Common myeloid progenitor, CD34-positive (primary cell): Measurements from ENCODE around the gene KRTAP12-3.

ENCODE experiments used
- CTCF ChIA-PET: fragments of 350-600 bp; sonication (Branson Sonifier 250); formaldehyde crosslinking; loops from one replicate; lab custom pipeline; 2021; ENCODE audit warnings: antibody characterized with exemption; lab: Charles Lee
- POLR2A ChIA-PET: fragments of 350-600 bp; sonication (Branson Sonifier 250); formaldehyde crosslinking; loops from one replicate; lab custom pipeline; 2021; ENCODE audit warnings: antibody characterized with exemption; lab: Charles Lee
- DNase-seq, 3 donors: peaks; one replicate each; pipeline versions ENCODE4 v3.0.0 to v3.0.0-alpha.2; 2013
- H3K27ac ChIP-seq, 2 experiments: 1 replicate in 1 of 2; 2 replicates in 1 of 2; pipeline ENCODE4 v1.7.0; 2013; ENCODE audit warnings: inconsistent platforms in 2 of 2, low read length in 2 of 2, mild to moderate bottlenecking in 2 of 2, low read depth in 1 of 2, moderate library complexity in 1 of 2; ENCODE audit not compliant: severe bottlenecking in 2 of 2, insufficient read depth in 1 of 2, poor library complexity in 1 of 2
- H3K27me3 ChIP-seq, 5 experiments: replicated peaks in 2 of 5; 1 replicate in 3 of 5; 2 replicates in 2 of 5; pipeline versions ENCODE4 v1.6.1 to v1.7.0; 2013; ENCODE audit warnings: low read length in 4 of 5, mild to moderate bottlenecking in 2 of 5, moderate library complexity in 2 of 5, inconsistent platforms in 1 of 5; ENCODE audit not compliant: insufficient read depth in 5 of 5, control insufficient read depth in 4 of 5
- H3K36me3 ChIP-seq, 4 experiments: 1 replicate in 2 of 4; 2 replicates in 2 of 4; pipeline versions ENCODE4 v1.6.1 to v1.7.0; 2013; ENCODE audit warnings: low read length in 3 of 4, control low read depth in 1 of 4, mild to moderate bottlenecking in 1 of 4; ENCODE audit not compliant: control insufficient read depth in 4 of 4, insufficient read depth in 4 of 4
- H3K4me1 ChIP-seq, 4 experiments: 1 replicate in 3 of 4; 2 replicates in 1 of 4; pipeline versions ENCODE4 v1.6.1 to v1.7.1; 2013; ENCODE audit warnings: low read length in 3 of 4, mild to moderate bottlenecking in 3 of 4, control low read depth in 1 of 4, inconsistent platforms in 1 of 4, moderate library complexity in 1 of 4; ENCODE audit not compliant: control insufficient read depth in 4 of 4, insufficient read depth in 4 of 4; ENCODE audit errors: control extremely low read depth in 1 of 4
- H3K4me3 ChIP-seq, 7 experiments: 1 replicate in 4 of 7; 2 replicates in 3 of 7; pipeline versions ENCODE4 v1.5.1 to v1.7.0; 2013; ENCODE audit warnings: mild to moderate bottlenecking in 7 of 7, low read length in 6 of 7, moderate library complexity in 6 of 7, inconsistent platforms in 2 of 7, low read depth in 2 of 7, control low read depth in 1 of 7; ENCODE audit not compliant: insufficient read depth in 4 of 7, control insufficient read depth in 1 of 7; ENCODE audit errors: extremely low read depth in 1 of 7
- H3K9me3 ChIP-seq, 5 experiments: 1 replicate in 4 of 5; 2 replicates in 1 of 5; pipeline versions ENCODE4 v1.6.1 to v1.7.1; 2013; ENCODE audit warnings: low read length in 4 of 5, mild to moderate bottlenecking in 2 of 5, inconsistent platforms in 1 of 5, low read depth in 1 of 5, moderate library complexity in 1 of 5; ENCODE audit not compliant: control insufficient read depth in 4 of 5, insufficient read depth in 2 of 5; ENCODE audit errors: control extremely low read depth in 1 of 5
- WGBS: methylation state at CpG from one replicate; pipeline ENCODE4 v1.1.5; 2013; ENCODE audit not compliant: insufficient coverage; 5-methylcytosine and 5-hydroxymethylcytosine counted together

The KRTAP12-3 gene

DNA sequence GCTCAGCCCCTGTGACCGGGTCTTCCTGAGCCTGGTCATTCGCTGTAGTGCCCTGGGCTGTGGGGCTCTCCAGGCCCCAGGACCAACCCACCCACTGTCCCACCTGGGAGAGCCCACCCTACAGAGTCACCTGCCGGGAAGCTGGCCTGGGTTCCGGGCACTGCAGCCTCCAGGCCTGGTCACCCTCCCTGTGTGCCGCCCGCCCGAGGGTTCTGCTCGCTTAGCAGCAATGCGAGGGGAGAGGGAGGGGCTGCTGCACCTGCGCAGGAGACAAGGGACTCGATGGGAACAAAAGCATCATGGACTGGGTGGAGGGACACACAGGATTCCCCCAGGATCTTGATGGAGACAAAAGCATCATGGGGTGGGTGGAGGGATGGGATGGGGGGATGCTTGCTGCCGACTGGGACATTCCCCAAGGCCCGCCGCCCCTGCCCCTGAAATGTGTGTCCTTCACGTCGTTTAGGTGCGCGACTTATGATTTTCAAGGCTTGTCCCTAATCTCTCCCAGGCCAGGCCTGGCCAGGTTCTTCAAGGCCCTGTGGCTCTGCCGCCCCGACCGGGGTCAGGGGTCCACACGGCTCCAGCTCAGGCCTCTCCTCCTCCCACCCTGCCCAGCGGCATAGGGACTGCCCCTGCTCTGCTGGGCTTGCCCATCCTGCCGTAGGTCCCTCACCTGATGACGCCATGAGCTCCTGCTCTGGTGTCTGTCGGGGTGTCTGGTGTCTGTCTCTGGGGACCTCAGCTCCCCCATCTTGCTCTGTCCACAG is 44.2 kb upstream of the KRTAP12-3 start:
- Histone ChIP-seq H3K27ac (no peak overlapping the region), H3K9me3 (peaks cover 0 to 18% (median 6%) of the 10 kb centered on the region in 5 experiments), H3K27me3 (no peaks in the 10 kb centered on the region), H3K4me3 (no peak overlapping the region), H3K36me3 (no peaks in the 10 kb centered on the region), H3K4me1 (no peaks in the 10 kb centered on the region)
- ChIA-PET CTCF (no interaction called here), POLR2A (no interaction called here)
- DNase-seq, result no peak
- WGBS, result 97% methylated on average over 20 of the region's 26 CpGs

DNA sequence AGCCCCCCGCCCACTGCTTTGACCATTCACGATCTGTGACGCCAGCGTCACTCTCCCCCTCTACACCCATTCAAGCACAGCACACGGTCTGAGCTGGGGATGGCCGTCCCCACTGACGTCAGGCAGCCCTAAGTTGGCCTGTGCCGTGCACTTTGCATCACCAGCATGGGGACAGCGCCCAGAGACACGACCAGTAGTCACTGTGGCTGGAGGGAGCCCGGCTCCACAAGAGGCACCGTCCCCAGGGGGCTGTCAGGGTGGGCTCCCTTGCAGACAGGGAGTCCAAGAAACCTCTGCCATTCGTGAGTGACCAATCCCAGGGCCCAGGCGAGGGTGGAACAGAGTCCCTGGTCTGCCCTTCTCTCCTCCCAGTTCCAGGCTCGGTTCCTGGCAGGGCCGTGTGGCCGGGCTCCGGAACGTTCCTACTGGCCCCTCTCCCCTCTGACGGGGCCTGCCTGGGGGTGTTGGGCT is 43.5 kb upstream of the KRTAP12-3 start:
- Histone ChIP-seq H3K27me3 (no peaks in the 10 kb centered on the region), H3K36me3 (no peaks in the 10 kb centered on the region), H3K27ac (no peak overlapping the region), H3K4me1 (no peaks in the 10 kb centered on the region), H3K9me3 (peaks cover 0 to 20% (median 6%) of the 10 kb centered on the region in 5 experiments), H3K4me3 (no peak overlapping the region)
- CTCF ChIA-PET, result no interaction called here
- no peak for DNase-seq
- 93% methylated on average over 17 of the region's 20 CpGs for WGBS
- POLR2A ChIA-PET, result no interaction called here

DNA sequence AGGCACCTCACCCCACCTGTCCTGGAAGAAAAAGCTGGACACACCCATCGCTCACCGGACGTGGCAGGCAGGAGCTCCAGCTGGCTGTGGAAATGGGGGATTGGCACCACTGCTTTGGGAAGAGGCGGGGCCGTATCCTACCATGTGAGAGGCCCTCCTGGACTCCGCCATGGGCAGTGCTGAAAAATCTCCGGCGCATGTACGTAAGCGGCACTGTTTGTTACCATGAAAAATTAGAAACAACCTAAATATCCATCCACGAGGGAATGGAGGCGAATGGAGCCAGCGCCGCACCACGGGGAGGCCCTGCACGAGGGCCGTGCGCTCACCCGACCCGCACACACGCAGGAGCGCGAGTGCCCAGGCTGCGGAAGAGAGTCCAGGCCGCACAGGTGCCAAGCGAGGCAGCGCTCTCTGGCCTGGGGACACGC is 42.8 kb upstream of the KRTAP12-3 start:
- H3K27me3 ChIP-seq, result peaks cover 0 to 2% (median 0%) of the 10 kb centered on the region in 5 experiments
- H3K4me1 ChIP-seq, result no peaks in the 10 kb centered on the region
- CTCF ChIA-PET, result no interaction called here
- no peak for DNase-seq
- POLR2A ChIA-PET, result no interaction called here
- peaks cover 0 to 15% (median 8%) of the 10 kb centered on the region in 5 experiments for H3K9me3 ChIP-seq
- H3K36me3 ChIP-seq, result no peaks in the 10 kb centered on the region
- WGBS, result 95% methylated on average over 24 of the region's 28 CpGs
- no peak overlapping the region for H3K4me3 ChIP-seq
- no peak overlapping the region for H3K27ac ChIP-seq

DNA sequence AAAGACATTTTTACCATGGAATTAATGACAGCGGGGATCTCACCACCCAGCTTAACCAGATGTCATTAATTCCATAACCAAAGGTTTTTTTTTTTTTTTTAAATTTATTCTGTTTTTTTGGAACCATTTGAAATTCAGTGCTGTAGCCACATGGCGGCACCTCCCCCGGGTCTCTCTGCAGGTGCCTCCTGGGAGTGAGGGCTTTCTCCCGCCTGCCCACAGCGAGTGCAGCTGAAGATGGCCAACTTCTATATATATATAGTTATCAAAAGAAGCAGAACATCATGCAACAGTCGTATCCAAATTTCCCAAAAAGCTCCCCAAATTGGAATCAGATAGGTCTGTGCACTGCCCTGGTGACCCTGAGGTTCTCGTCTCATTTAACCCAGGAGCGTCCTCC is 42.3 kb upstream of the KRTAP12-3 start:
- Histone ChIP-seq H3K36me3 (no peaks in the 10 kb centered on the region), H3K9me3 (peaks cover 0 to 17% (median 9%) of the 10 kb centered on the region in 5 experiments), H3K4me3 (no peak overlapping the region), H3K27ac (no peak overlapping the region), H3K4me1 (no peaks in the 10 kb centered on the region), H3K27me3 (peaks cover 0 to 2% (median 0%) of the 10 kb centered on the region in 5 experiments)
- ChIA-PET POLR2A (no interaction called here), CTCF (no interaction called here)
- WGBS, result 100% methylated on average over 1 of the region's 8 CpGs
- DNase-seq, result no peak

DNA sequence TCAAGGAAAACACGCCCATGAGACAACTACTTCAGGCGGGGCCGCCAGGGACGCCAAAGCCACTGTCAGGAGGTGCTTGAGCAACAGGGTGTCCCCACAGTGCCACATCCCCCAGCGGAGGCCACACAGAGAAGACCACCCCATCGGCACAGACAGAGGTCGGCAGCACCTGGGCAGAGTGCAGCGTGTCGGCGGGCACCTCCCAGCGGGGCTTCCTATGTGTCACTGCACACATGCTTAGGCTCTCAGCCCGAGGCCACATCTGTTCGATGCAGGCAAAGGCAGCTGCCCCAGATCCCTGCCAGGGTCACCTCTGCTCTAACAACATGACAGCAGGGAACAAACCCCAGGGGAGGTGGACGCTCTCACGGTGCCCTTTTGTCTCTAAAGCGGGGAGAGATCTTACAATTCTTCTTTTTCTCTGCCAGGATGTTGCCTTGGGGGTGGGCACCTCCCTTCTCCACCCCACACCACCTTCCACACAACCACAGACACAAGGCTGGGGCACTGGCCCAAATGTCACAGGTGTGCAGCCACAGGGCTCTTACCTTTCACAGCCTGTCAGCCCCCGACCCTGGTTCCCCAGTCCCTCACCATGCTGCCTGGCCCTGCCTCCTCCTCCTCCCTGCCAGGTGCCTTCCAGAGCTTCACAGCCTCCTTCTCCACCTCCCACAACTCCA is 41.7 kb upstream of the KRTAP12-3 start:
- DNase-seq, result no peak
- 90% methylated on average over 16 of the region's 17 CpGs for WGBS

DNA sequence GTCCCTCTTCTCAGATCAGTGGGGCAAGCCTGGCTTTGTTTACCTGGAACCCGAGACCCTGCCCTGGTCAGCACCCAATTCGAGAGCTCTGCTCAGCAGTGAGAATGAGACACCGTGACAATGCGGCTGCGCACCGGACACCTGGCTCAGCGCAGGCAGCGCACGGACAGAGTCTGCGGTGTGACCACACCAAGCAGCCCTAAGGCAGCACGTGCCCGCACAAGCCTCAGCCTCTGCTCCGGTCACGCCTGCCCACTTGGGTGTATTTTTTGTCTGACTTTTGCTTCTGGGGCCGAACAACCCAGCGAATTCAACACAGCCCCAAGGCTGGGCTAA is 41.2 kb upstream of the KRTAP12-3 start:
- 89% methylated on average over 16 of the region's 16 CpGs for WGBS

More for the DNA sequence above, 41.7 kb upstream of the KRTAP12-3 start:
- ChIA-PET POLR2A (no interaction called here), CTCF (no interaction called here)
- Histone ChIP-seq H3K4me1 (no peaks in the 10 kb centered on the region), H3K36me3 (no peaks in the 10 kb centered on the region), H3K27ac (no peak overlapping the region), H3K9me3 (peaks cover 0 to 15% (median 7%) of the 10 kb centered on the region in 5 experiments), H3K4me3 (no peak overlapping the region), H3K27me3 (peaks cover 0 to 2% (median 0%) of the 10 kb centered on the region in 5 experiments)

DNA sequence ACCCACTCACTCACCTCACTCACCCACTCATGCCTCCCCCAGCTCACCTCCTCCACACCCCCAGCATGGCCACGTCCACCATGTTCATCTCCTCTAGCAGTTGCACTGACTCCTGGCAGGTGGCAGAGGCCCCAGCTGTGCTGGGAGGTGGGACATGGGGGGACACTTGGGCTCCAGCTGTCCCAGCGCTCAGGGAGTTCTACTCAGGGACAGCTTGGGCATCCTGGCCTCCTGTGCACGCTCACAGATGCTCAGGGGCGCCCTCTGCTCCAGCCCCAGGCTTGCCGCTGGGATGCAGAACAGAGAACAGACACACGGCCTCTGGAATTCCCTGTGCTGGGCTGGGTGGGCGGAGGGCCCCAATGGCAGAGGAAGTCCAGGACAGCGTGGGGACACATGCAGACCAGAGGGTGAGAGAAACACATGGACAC is 40.6 kb upstream of the KRTAP12-3 start:
- ChIA-PET CTCF (no interaction called here), POLR2A (no interaction called here)
- no peaks in the 10 kb centered on the region for H3K4me1 ChIP-seq
- no peak overlapping the region for H3K27ac ChIP-seq
- H3K36me3 ChIP-seq, result no peaks in the 10 kb centered on the region
- WGBS, result 85% methylated on average over 8 of the region's 8 CpGs
- DNase-seq, result no peak
- peaks cover 0 to 2% (median 0%) of the 10 kb centered on the region in 5 experiments for H3K27me3 ChIP-seq
- no peak overlapping the region for H3K4me3 ChIP-seq
- H3K9me3 ChIP-seq, result peaks cover 0 to 15% (median 6%) of the 10 kb centered on the region in 5 experiments

More for the DNA sequence above, 41.2 kb upstream of the KRTAP12-3 start:
- Histone ChIP-seq H3K4me3 (no peak overlapping the region), H3K4me1 (no peaks in the 10 kb centered on the region), H3K27me3 (peaks cover 0 to 2% (median 0%) of the 10 kb centered on the region in 5 experiments), H3K9me3 (peaks cover 0 to 14% (median 7%) of the 10 kb centered on the region in 5 experiments), H3K27ac (no peak overlapping the region), H3K36me3 (no peaks in the 10 kb centered on the region)
- ChIA-PET POLR2A (no interaction called here), CTCF (no interaction called here)
- DNase-seq, result no peak
